GM12878 (cell line): Measurements from ENCODE around the gene CDYL.

Source experiments
- BRCA1 ChIP-seq: IDR thresholded peaks from 2 replicates; pipeline ENCODE4 v1.6.1; 2011; ENCODE audit warnings: low read depth, low read length, improper control_type of control experiment
- EGR1 ChIP-seq, 2 experiments: IDR thresholded peaks; 1 replicate in 1 of 2; 2 replicates in 1 of 2; pipeline ENCODE4 v1.6.1; 2011 to 2012; ENCODE audit warnings: low read depth in 2 of 2, low read length in 2 of 2, borderline replicate concordance in 1 of 2, mild to moderate bottlenecking in 1 of 2, moderate library complexity in 1 of 2
- JUNB ChIP-seq: IDR thresholded peaks from 2 replicates; pipeline ENCODE4 v1.6.1; 2016; ENCODE audit warnings: antibody characterized with exemption, mild to moderate bottlenecking
- JUND ChIP-seq: IDR thresholded peaks from 2 replicates; pipeline ENCODE4 v1.6.1; 2012; ENCODE audit warnings: low read depth, mild to moderate bottlenecking, low read length, improper control_type of control experiment, moderate library complexity
- POLR2A ChIP-seq: IDR thresholded peaks from 2 replicates; pipeline ENCODE4 v1.6.1; 2011; ENCODE audit warnings: low read depth, mild to moderate bottlenecking, low read length
- POLR2AphosphoS5 ChIP-seq: IDR thresholded peaks from 2 replicates; pipeline ENCODE4 v1.6.1; 2011; ENCODE audit warnings: mild to moderate bottlenecking, low read length, inconsistent platforms
- RFX5 ChIP-seq: IDR thresholded peaks from 2 replicates; pipeline ENCODE4 v1.6.1; 2011; ENCODE audit warnings: low read depth, low read length, improper control_type of control experiment
- SMAD1 ChIP-seq: fragments of 450-650 bp; IDR thresholded peaks from 2 replicates; pipeline ENCODE4 v1.6.1; 2018; ENCODE audit warnings: mild to moderate bottlenecking, low read depth; ENCODE audit not compliant: partially characterized antibody
- SPI1 ChIP-seq: IDR thresholded peaks from 2 replicates; pipeline ENCODE4 v1.6.1; 2011; ENCODE audit warnings: low read depth, mild to moderate bottlenecking, low read length, moderate library complexity, borderline replicate concordance; ENCODE audit not compliant: insufficient read depth
- SUZ12 ChIP-seq: fragments of 200-600 bp; sonication (generic); IDR thresholded peaks from one replicate; pipeline ENCODE4 v1.6.1; 2018; ENCODE audit warnings: antibody characterized with exemption, mild to moderate bottlenecking; ENCODE audit not compliant: unreplicated experiment
- TAF1 ChIP-seq: IDR thresholded peaks from 2 replicates; pipeline ENCODE4 v1.6.1; 2011; ENCODE audit warnings: mild to moderate bottlenecking, low read depth, low read length, borderline replicate concordance
- TCF12 ChIP-seq: IDR thresholded peaks from 2 replicates; pipeline ENCODE4 v1.6.1; 2011; ENCODE audit warnings: low read depth, mild to moderate bottlenecking, low read length
- TF ChIP-seq, protein P1 (sequence below), 3 experiments: IDR thresholded peaks in 2 of 3; conservative IDR thresholded peaks in 1 of 3; 2 replicates each; pipeline ENCODE4 v1.5.1; 2011; ENCODE audit warnings: low read depth in 3 of 3, low read length in 3 of 3, mild to moderate bottlenecking in 3 of 3, control low read depth in 2 of 3, moderate library complexity in 2 of 3, inconsistent platforms in 1 of 3, mixed read lengths in 1 of 3; ENCODE audit not compliant: control insufficient read depth in 2 of 3, insufficient read depth in 1 of 3; ENCODE audit errors: extremely low read depth in 1 of 3

DNA sequence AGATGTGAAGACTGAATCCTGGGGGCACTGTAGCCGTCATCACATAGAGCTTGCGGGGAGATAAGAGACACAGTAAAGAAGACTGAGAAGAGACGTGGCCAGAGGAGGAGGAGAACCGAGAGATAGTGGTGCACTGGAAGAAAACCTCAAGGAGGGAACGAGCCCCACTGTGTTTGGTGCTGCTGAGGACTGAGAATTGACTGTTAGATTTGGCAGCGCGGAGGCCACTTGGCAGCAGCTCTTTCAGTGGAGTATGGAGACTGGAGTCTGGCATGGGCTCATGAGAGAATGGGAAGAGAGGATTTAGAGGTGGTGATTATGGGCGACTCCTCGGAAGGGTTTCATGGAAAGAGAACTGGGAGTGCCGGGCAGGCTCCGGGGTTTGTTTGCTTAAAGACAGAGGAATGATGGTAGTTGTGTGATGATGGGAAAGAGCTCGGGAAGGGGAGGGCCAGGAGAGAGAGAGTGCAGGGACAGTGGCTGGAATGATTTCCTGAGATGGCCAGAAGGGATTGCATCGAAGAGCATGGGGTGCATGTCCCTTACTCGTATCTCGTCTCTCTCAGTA is 18.0 kb downstream of the CDYL start:
- TF ChIP-seq TCF12: no peak
- TF ChIP-seq, protein P1, sequence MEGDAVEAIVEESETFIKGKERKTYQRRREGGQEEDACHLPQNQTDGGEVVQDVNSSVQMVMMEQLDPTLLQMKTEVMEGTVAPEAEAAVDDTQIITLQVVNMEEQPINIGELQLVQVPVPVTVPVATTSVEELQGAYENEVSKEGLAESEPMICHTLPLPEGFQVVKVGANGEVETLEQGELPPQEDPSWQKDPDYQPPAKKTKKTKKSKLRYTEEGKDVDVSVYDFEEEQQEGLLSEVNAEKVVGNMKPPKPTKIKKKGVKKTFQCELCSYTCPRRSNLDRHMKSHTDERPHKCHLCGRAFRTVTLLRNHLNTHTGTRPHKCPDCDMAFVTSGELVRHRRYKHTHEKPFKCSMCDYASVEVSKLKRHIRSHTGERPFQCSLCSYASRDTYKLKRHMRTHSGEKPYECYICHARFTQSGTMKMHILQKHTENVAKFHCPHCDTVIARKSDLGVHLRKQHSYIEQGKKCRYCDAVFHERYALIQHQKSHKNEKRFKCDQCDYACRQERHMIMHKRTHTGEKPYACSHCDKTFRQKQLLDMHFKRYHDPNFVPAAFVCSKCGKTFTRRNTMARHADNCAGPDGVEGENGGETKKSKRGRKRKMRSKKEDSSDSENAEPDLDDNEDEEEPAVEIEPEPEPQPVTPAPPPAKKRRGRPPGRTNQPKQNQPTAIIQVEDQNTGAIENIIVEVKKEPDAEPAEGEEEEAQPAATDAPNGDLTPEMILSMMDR (IDR thresholded peaks at IDR 0.05 in 2 of 3, conservative IDR thresholded peaks at IDR 0.05 in 1 of 3; ENCODE audit: control insufficient read depth in 2 of 3, extremely low read depth in 1 of 3, insufficient read depth in 1 of 3, low read depth in 3 of 3, low read length in 3 of 3): no peak
- no peak for TF ChIP-seq JUNB
- TF ChIP-seq BRCA1: no peak
- TF ChIP-seq SUZ12: no peak
- TF ChIP-seq JUND: no peak
- TF ChIP-seq SPI1: no peak
- no peak for TF ChIP-seq POLR2A
- TF ChIP-seq EGR1 (IDR thresholded peaks at IDR 0.05; ENCODE audit: borderline replicate concordance in 1 of 2, low read depth in 2 of 2, low read length in 2 of 2): no peak
- no peak for TF ChIP-seq SMAD1
- TF ChIP-seq TAF1: no peak
- no peak for TF ChIP-seq POLR2AphosphoS5
- no peak for TF ChIP-seq RFX5
